GM12892 (cell line): ENCODE data around the gene DLG2.

Source experiments
- POLR2A ChIP-seq: IDR thresholded peaks from 2 replicates; pipeline ENCODE4 v1.6.1; 2011; ENCODE audit warnings: low read depth, low read length, control low read depth
- POLR2AphosphoS5 ChIP-seq: IDR thresholded peaks from 2 replicates; pipeline ENCODE4 v1.6.1; 2011; ENCODE audit warnings: low read depth, low read length, control low read depth
- TAF1 ChIP-seq: IDR thresholded peaks from 2 replicates; pipeline ENCODE4 v1.6.1; 2011; ENCODE audit warnings: low read depth, mild to moderate bottlenecking, control low read depth, low read length, borderline replicate concordance

DNA sequence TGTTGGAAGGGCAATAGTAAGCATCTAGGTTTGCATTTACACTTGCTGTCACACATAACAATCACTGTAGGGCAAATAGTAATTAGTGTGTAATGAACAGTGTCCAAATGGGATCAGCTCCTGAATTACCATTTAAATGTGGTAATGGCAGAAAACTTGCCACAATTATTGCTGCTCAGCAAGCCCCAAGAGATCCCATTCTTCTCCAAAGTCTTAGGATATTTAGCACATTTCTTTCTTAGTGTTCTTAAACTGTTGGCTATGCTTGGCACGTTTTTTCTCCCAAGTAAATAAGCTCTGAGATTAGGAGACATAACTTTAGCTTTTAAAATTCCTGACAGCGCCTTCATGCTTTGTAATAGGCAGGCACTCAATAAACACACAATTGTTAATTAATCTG, 1037.0 kb downstream of the DLG2 start:
- TF ChIP-seq POLR2AphosphoS5 (no peak), TAF1 (no peak), POLR2A (no peak)
